HG03354 (cell line): ENCODE measurements around the gene SLC8A2.

Experiments
- ATAC-seq: cut with Tn5 transposase; IDR thresholded peaks from one replicate; pipeline ENCODE4 v1.9.1; 2021; ENCODE audit warnings: mild to moderate bottlenecking; ENCODE audit not compliant: unreplicated experiment, poor library complexity, severe bottlenecking

Gene SLC8A2

GRCh38 chr19:47435196-47435595, 36.5 kb downstream of the SLC8A2 start:
- ATAC-seq = no peak

GRCh38 chr19:47434088-47434487, 37.6 kb downstream of the SLC8A2 start:
- ATAC-seq = no peak

- ATAC-seq = no peak
Observed at GRCh38 chr19:47433121-47433520, 38.6 kb downstream of the SLC8A2 start.

GRCh38 chr19:47432499-47432898, 39.2 kb downstream of the SLC8A2 start:
- ATAC-seq = no peak

- ATAC-seq = no peak
Observed at GRCh38 chr19:47432091-47432490, 39.6 kb downstream of the SLC8A2 start.

GRCh38 chr19:47430041-47430802, 41.5 kb downstream of the SLC8A2 start:
- ATAC-seq = no peak

GRCh38 chr19:47429140-47429793, 42.4 kb downstream of the SLC8A2 start:
- ATAC-seq = no peak

- ATAC-seq = peak; percentile 71
Observed at GRCh38 chr19:47428177-47428894, 43.4 kb downstream of the SLC8A2 start.

- no peak for ATAC-seq
Observed at GRCh38 chr19:47427241-47428176, 44.2 kb downstream of the SLC8A2 start.

GRCh38 chr19:47423203-47423882, 48.4 kb downstream of the SLC8A2 start:
- no peak for ATAC-seq

- ATAC-seq = no peak
Observed at GRCh38 chr19:47422417-47423163, 49.1 kb downstream of the SLC8A2 start.

- ATAC-seq = no peak
Observed at GRCh38 chr19:47421844-47422395, 49.8 kb downstream of the SLC8A2 start.

- no peak for ATAC-seq
Observed at GRCh38 chr19:47421244-47421786, 50.4 kb downstream of the SLC8A2 start.

- no peak for ATAC-seq
Observed at GRCh38 chr19:47419789-47420188, 51.9 kb downstream of the SLC8A2 start.

GRCh38 chr19:47419030-47419783, 52.5 kb downstream of the SLC8A2 start, which contains the start of gene MEIS3:
Gene MEIS3 (minus strand): TSS chr19:47419527. CDS start chr19:47419081, 446 bp downstream.
- no peak for ATAC-seq

- no peak for ATAC-seq
Observed at GRCh38 chr19:47418692-47419029, 53.0 kb downstream of the SLC8A2 start.
